Measurements from ENCODE around the gene CBX3.
"Not testable (repeated sequence)": the region's sequence is repeated elsewhere in the genome, so short reads cannot be mapped to it uniquely, and the experiment has no call there.

CBX3 gene

GRCh38 chr7:26202019-26202990 lies 760 bp downstream of the CBX3 start:
- DNase-seq = peak; percentile 71
- ATAC-seq = peak; percentile 0

GRCh38 chr7:26203016-26203415 lies 1.5 kb downstream of the CBX3 start:
- DNase-seq (no peak), ATAC-seq (no peak)

- ATAC-seq (no peak), DNase-seq (no peak)
These were observed 6.5 kb downstream of the CBX3 start for GRCh38 chr7:26208040-26208439.

GRCh38 chr7:26212921-26213718 lies 11.6 kb downstream of the CBX3 start:
- DNase-seq = no peak
- ATAC-seq = no peak

- DNase-seq (no peak), ATAC-seq (no peak)
These were observed 12.4 kb downstream of the CBX3 start for GRCh38 chr7:26213807-26214515.

GRCh38 chr7:26216049-26216448 lies 14.5 kb downstream of the CBX3 start:
- ATAC-seq = no peak
- no peak for DNase-seq

- ATAC-seq (no peak), DNase-seq (no peak)
These were observed 22.8 kb downstream of the CBX3 start for GRCh38 chr7:26224359-26224758.

GRCh38 chr7:26227987-26228386 lies 26.4 kb downstream of the CBX3 start:
- no peak for ATAC-seq

GRCh38 chr7:26233902-26234511 lies 32.5 kb downstream of the CBX3 start:
- DNase-seq (no peak), ATAC-seq (no peak)

More at GRCh38 chr7:26227987-26228386, 26.4 kb downstream of the CBX3 start:
- DNase-seq = no peak

- ATAC-seq = peak; percentile 81
- DNase-seq = no peak
These were observed 35.7 kb downstream of the CBX3 start for GRCh38 chr7:26237035-26237807.

- ATAC-seq (no peak), DNase-seq (no peak)
These were observed 36.5 kb downstream of the CBX3 start for GRCh38 chr7:26238032-26238431.

- ATAC-seq (no peak), DNase-seq (no peak)
These were observed 43.6 kb downstream of the CBX3 start for GRCh38 chr7:26245150-26245549.

- ATAC-seq (no peak), DNase-seq (no peak)
These were observed 48.7 kb downstream of the CBX3 start for GRCh38 chr7:26250239-26250638.

- not testable (repeated sequence) for DNase-seq, ATAC-seq
These were observed 60.3 kb downstream of the CBX3 start for GRCh38 chr7:26261866-26262265.
